Mesenchymal stem cell (in vitro differentiated cells and primary cell): ENCODE results near the gene GAS7.
A peak's percentile ranks its signal among the peaks of the same experiment; 100 is the strongest.

Experiments
- DNase-seq: peaks from one replicate; pipeline ENCODE4 v3.0.0-alpha.2; 2013
- H2AFZ ChIP-seq: one replicate; pipeline ENCODE4 v1.6.1; 2013; ENCODE audit warnings: low read depth, mild to moderate bottlenecking, control low read depth, inconsistent platforms, low read length, moderate library complexity
- H2AK5ac ChIP-seq: 2 replicates; pipeline ENCODE4 v1.6.1; 2013; ENCODE audit warnings: low read length, moderate library complexity, mild to moderate bottlenecking, inconsistent platforms; ENCODE audit not compliant: severe bottlenecking
- H2BK120ac ChIP-seq: one replicate; pipeline ENCODE4 v1.6.1; 2013; ENCODE audit warnings: low read depth, mild to moderate bottlenecking, inconsistent platforms, low read length, moderate library complexity
- H2BK12ac ChIP-seq, 2 experiments: one replicate each; pipeline ENCODE4 v1.6.1; 2013; ENCODE audit warnings: inconsistent platforms in 2 of 2, low read length in 2 of 2, mild to moderate bottlenecking in 2 of 2, moderate library complexity in 2 of 2, control low read depth in 1 of 2
- H2BK15ac ChIP-seq: one replicate; pipeline ENCODE4 v1.6.1; 2013; ENCODE audit warnings: mild to moderate bottlenecking, low read depth, inconsistent platforms; ENCODE audit not compliant: poor library complexity, severe bottlenecking
- H2BK5ac ChIP-seq: 2 replicates; pipeline ENCODE4 v1.6.1; 2013; ENCODE audit warnings: low read depth, mild to moderate bottlenecking, low read length, control low read depth, inconsistent platforms; ENCODE audit not compliant: poor library complexity, severe bottlenecking
- H3K14ac ChIP-seq, 2 experiments: one replicate each; pipeline ENCODE4 v1.6.1; 2013; ENCODE audit warnings: inconsistent platforms in 2 of 2, low read length in 2 of 2, control low read depth in 1 of 2, mild to moderate bottlenecking in 1 of 2, moderate library complexity in 1 of 2
- H3K18ac ChIP-seq, 2 experiments: one replicate each; pipeline ENCODE4 v1.6.1; 2013; ENCODE audit warnings: inconsistent platforms in 2 of 2, low read length in 2 of 2, control low read depth in 1 of 2, low read depth in 1 of 2, mild to moderate bottlenecking in 1 of 2
- H3K23ac ChIP-seq, 2 experiments: one replicate each; pipeline ENCODE4 v1.6.1; 2013; ENCODE audit warnings: inconsistent platforms in 2 of 2, low read length in 2 of 2, mild to moderate bottlenecking in 2 of 2, moderate library complexity in 2 of 2, control low read depth in 1 of 2
- H3K27ac ChIP-seq: 2 replicates; pipeline ENCODE4 v1.5.1; 2013; ENCODE audit warnings: mild to moderate bottlenecking, moderate library complexity, low read length, control low read depth, inconsistent platforms; ENCODE audit not compliant: poor library complexity, severe bottlenecking
- H3K27me3 ChIP-seq, 2 experiments: 2 replicates each; pipeline versions ENCODE4 v1.6.1 to v1.7.0; 2013; ENCODE audit warnings: low read length in 2 of 2, mild to moderate bottlenecking in 2 of 2, moderate library complexity in 2 of 2, control low read depth in 1 of 2, inconsistent platforms in 1 of 2; ENCODE audit not compliant: control insufficient read depth in 1 of 2, insufficient read depth in 1 of 2
- H3K36me3 ChIP-seq, 2 experiments: 2 replicates each; pipeline versions ENCODE4 v1.6.1 to v1.7.0; 2013; ENCODE audit warnings: low read length in 2 of 2, control low read depth in 1 of 2, inconsistent platforms in 1 of 2, low read depth in 1 of 2, mild to moderate bottlenecking in 1 of 2; ENCODE audit not compliant: insufficient read depth in 2 of 2, control insufficient read depth in 1 of 2
- H3K4ac ChIP-seq, 2 experiments: one replicate each; pipeline ENCODE4 v1.6.1; 2013; ENCODE audit warnings: inconsistent platforms in 2 of 2, low read length in 2 of 2, mild to moderate bottlenecking in 2 of 2, moderate library complexity in 2 of 2, control low read depth in 1 of 2, low read depth in 1 of 2
- H3K4me1 ChIP-seq: 2 replicates; pipeline ENCODE4 v1.6.1; 2013; ENCODE audit warnings: low read depth, low read length, control low read depth; ENCODE audit not compliant: control insufficient read depth, insufficient read depth
- H3K4me2 ChIP-seq: 2 replicates; pipeline ENCODE4 v1.6.1; 2013; ENCODE audit warnings: low read length, mild to moderate bottlenecking, inconsistent platforms; ENCODE audit not compliant: poor library complexity, severe bottlenecking
- H3K4me3 ChIP-seq, 2 experiments: 2 replicates each; pipeline versions ENCODE4 v1.5.1 to v1.7.0; 2013; ENCODE audit warnings: low read length in 2 of 2, mild to moderate bottlenecking in 2 of 2, control low read depth in 1 of 2, low read depth in 1 of 2; ENCODE audit not compliant: insufficient read depth in 1 of 2
- H3K79me1 ChIP-seq: replicated peaks from 2 replicates; pipeline ENCODE4 v1.6.1; 2013; ENCODE audit warnings: mild to moderate bottlenecking, control low read depth, low read length, inconsistent platforms; ENCODE audit not compliant: poor library complexity, severe bottlenecking
- H3K9ac ChIP-seq: 2 replicates; pipeline ENCODE4 v1.7.0; 2013; ENCODE audit warnings: mild to moderate bottlenecking, low read length, moderate library complexity
- H3K9me3 ChIP-seq: 2 replicates; pipeline ENCODE4 v1.7.0; 2013; ENCODE audit warnings: mild to moderate bottlenecking, low read length; ENCODE audit not compliant: control insufficient read depth
- H4K8ac ChIP-seq: one replicate; pipeline ENCODE4 v1.6.1; 2013; ENCODE audit warnings: inconsistent platforms, mild to moderate bottlenecking, low read length, moderate library complexity
- H4K91ac ChIP-seq: one replicate; pipeline ENCODE4 v1.6.1; 2013; ENCODE audit warnings: mild to moderate bottlenecking, low read length, inconsistent platforms
- WGBS: methylation state at CpG from one replicate; pipeline ENCODE4 v1.1.7; 2013; ENCODE audit warnings: mixed read lengths; 5-methylcytosine and 5-hydroxymethylcytosine counted together

GAS7 gene

DNA sequence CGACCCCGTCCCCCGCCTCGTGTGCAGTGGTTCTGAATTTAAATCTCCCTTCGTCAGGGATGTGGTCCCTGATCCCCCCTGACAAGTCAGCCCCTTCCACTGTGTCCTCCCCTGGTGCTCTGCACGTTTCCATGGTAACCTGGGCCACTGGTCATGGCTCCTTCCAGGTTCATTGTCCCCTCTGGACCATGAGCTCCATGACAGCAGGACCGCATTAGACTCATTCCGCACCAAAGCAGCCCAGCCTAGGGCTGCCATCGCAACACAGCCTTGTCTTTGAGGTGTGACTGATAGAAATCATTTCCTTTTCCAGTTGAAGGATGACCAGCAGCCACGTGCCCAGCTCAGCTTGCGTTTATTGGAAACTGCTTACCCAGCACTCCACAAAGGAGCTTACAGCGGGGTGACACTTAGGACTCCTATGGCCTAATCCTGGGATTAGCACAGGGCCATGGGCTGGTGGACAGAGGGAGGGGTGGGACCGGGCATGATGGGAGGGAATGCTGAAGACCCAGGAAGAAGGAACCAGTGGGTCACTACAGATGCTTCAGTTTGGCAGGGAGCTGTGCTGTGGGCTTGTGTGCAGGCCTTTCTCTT, 300.9 kb downstream of the GAS7 start:
- WGBS = 94% methylated on average over 13 of the region's 13 CpGs
- DNase-seq = no peak
- H2BK5ac ChIP-seq = no peak overlapping the region

DNA sequence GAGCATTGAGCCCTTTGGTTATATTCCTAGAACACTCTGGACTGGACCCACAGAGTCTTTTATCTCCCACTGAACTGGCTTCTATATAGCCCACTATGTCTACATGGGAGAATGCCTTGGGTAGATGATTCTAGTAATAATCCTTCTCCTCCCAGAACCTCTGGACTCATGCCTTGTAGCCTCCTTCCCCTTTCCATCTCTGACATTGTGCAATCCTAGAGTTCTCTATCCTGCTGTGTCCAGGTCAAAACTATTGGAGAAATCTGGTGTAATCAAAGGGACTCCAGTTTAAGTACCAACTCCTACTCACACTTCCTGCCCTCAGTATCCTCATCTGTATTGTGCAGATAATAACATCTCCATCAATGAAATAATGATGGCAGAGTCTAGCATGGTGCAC, 302.5 kb downstream of the GAS7 start:
- no peak overlapping the region for H3K23ac ChIP-seq
- no peak overlapping the region for H2AK5ac ChIP-seq
- no peak for DNase-seq
- no peak overlapping the region for H3K27ac ChIP-seq
- no peaks in the 10 kb centered on the region for H3K36me3 ChIP-seq
- H3K27me3 ChIP-seq = peaks cover 0 to 20% of the 10 kb centered on the region in 2 experiments
- no peaks in the 10 kb centered on the region for H3K9me3 ChIP-seq
- H4K91ac ChIP-seq = no peak overlapping the region
- no peak overlapping the region for H3K4me3 ChIP-seq
- no peak overlapping the region for H4K8ac ChIP-seq
- H2BK120ac ChIP-seq = no peak overlapping the region
- H3K79me1 ChIP-seq = no peaks in the 10 kb centered on the region
- peaks cover 6% of the 10 kb centered on the region for H3K4me1 ChIP-seq
- no peak overlapping the region for H2BK5ac ChIP-seq
- no peak overlapping the region for H2AFZ ChIP-seq
- H3K9ac ChIP-seq = no peak overlapping the region
- no peak overlapping the region for H3K4me2 ChIP-seq
- no peak overlapping the region for H3K14ac ChIP-seq
- H3K4ac ChIP-seq = no peak overlapping the region
- H2BK15ac ChIP-seq = no peak overlapping the region
- H2BK12ac ChIP-seq = no peak overlapping the region
- no peak overlapping the region for H3K18ac ChIP-seq

More for the DNA sequence above, 300.9 kb downstream of the GAS7 start:
- no peak overlapping the region for H2AFZ ChIP-seq
- no peak overlapping the region for H3K4me3 ChIP-seq
- no peak overlapping the region for H2BK120ac ChIP-seq
- no peak overlapping the region for H4K8ac ChIP-seq
- no peak overlapping the region for H3K27ac ChIP-seq
- H3K18ac ChIP-seq = no peak overlapping the region
- H4K91ac ChIP-seq = no peak overlapping the region
- no peak overlapping the region for H3K14ac ChIP-seq
- H3K9me3 ChIP-seq = no peaks in the 10 kb centered on the region
- H3K9ac ChIP-seq = no peak overlapping the region
- H3K4ac ChIP-seq = no peak overlapping the region
- no peak overlapping the region for H3K4me2 ChIP-seq
- no peaks in the 10 kb centered on the region for H3K36me3 ChIP-seq
- H3K4me1 ChIP-seq = peaks cover 10% of the 10 kb centered on the region
- peaks cover 0 to 14% of the 10 kb centered on the region in 2 experiments for H3K27me3 ChIP-seq
- H3K23ac ChIP-seq = no peak overlapping the region
- H2BK12ac ChIP-seq = peak overlapping the region in 1 of 2 experiments; percentile 47
- H2BK15ac ChIP-seq = no peak overlapping the region
- H2AK5ac ChIP-seq = peak overlapping the region; percentile 20
- H3K79me1 ChIP-seq = no peaks in the 10 kb centered on the region

DNA sequence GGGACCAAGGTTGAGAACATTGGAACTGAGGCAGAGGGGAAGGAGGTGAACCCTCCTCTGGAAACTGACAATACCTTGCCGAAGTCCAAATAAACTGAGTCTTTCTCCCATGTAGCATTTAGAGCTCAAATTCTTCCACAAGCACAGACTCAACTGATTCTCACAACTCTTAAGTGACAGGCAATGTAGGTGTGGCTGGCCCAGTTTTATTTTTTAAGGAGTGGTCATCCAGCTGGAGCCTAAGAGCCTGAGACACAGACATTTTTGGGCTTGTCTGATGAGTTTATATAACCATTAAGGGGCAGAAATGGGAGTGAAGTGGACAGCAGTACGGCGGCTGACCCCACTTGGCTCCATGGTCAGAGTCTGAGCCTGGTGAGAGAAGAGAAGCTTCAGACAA, 304.2 kb downstream of the GAS7 start:
- peaks cover 0 to 36% of the 10 kb centered on the region in 2 experiments for H3K27me3 ChIP-seq
- 74% methylated on average over 3 of the region's 3 CpGs for WGBS
- H3K14ac ChIP-seq = no peak overlapping the region
- no peaks in the 10 kb centered on the region for H3K9me3 ChIP-seq
- no peaks in the 10 kb centered on the region for H3K36me3 ChIP-seq
- H3K23ac ChIP-seq = no peak overlapping the region
- DNase-seq = no peak
- no peak overlapping the region for H3K18ac ChIP-seq
- no peak overlapping the region for H3K4me3 ChIP-seq
- H3K27ac ChIP-seq = no peak overlapping the region
- H3K4me2 ChIP-seq = no peak overlapping the region
- H2BK15ac ChIP-seq = no peak overlapping the region
- H3K79me1 ChIP-seq = no peaks in the 10 kb centered on the region
- H2AFZ ChIP-seq = no peak overlapping the region
- H4K91ac ChIP-seq = no peak overlapping the region
- peaks cover 2% of the 10 kb centered on the region for H3K4me1 ChIP-seq
- no peak overlapping the region for H2BK5ac ChIP-seq
- H2BK12ac ChIP-seq = no peak overlapping the region
- H4K8ac ChIP-seq = no peak overlapping the region
- no peak overlapping the region for H3K9ac ChIP-seq
- H3K4ac ChIP-seq = no peak overlapping the region
- H2BK120ac ChIP-seq = no peak overlapping the region
- no peak overlapping the region for H2AK5ac ChIP-seq

DNA sequence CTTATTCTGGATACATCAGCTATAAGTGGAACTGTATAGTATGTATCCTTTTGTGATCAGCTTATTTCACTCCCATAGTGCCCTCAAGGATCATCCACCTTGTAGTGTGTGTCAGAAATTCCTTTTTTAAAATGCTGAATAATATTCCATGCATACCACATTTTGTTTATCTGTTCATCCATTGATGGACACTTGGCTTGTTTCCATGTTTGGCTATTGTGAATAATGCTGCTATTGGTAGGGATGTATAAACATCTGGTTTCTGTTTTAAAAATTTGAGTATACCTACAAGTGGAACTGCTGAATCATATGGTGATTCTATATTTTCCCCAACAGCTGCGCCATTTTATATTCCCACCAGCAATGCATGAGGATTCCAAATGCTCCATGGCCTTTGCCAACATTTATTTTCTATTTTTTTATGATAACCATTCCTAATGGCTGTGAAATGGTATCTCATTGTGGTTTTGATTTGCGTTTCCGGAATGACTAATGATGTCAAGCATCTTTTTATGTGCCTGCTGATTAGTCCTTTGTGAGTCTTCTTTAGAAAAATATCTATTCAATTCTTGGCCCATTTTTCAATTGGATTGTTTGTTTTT, 304.9 kb downstream of the GAS7 start:
- H3K79me1 ChIP-seq = no peaks in the 10 kb centered on the region
- H2BK120ac ChIP-seq = no peak overlapping the region
- no peak overlapping the region for H2AFZ ChIP-seq
- H3K4ac ChIP-seq = no peak overlapping the region
- H2BK5ac ChIP-seq = no peak overlapping the region
- no peak overlapping the region for H4K91ac ChIP-seq
- H4K8ac ChIP-seq = no peak overlapping the region
- H2BK15ac ChIP-seq = no peak overlapping the region
- H3K14ac ChIP-seq = no peak overlapping the region
- no peaks in the 10 kb centered on the region for H3K36me3 ChIP-seq
- no peak overlapping the region for H2BK12ac ChIP-seq
- H3K23ac ChIP-seq = no peak overlapping the region
- no peak overlapping the region for H3K18ac ChIP-seq
- no peak overlapping the region for H3K9ac ChIP-seq
- peak; percentile 42 for DNase-seq
- no peak overlapping the region for H3K4me2 ChIP-seq
- H3K4me3 ChIP-seq = no peak overlapping the region
- H3K4me1 ChIP-seq = no peaks in the 10 kb centered on the region
- H3K27me3 ChIP-seq = peaks cover 0 to 43% of the 10 kb centered on the region in 2 experiments
- no peak overlapping the region for H3K27ac ChIP-seq
- H3K9me3 ChIP-seq = no peaks in the 10 kb centered on the region
- no peak overlapping the region for H2AK5ac ChIP-seq
- 53% methylated on average over 3 of the region's 3 CpGs for WGBS
